B cell (primary cell): ENCODE measurements around the gene KIAA1614. TPM values are rescaled to one million over a fixed set of nuclear protein-coding genes. Genes with fewer than 3 reads are reported as not detected.

Experiments
- ATAC-seq: fragments of 200-7000 bp; cut with Tn5 transposase; one replicate; pipeline ENCODE4 v1.10.0; 2021; ENCODE audit warnings: low read depth, mild to moderate bottlenecking, moderate number of reproducible peaks, moderate library complexity
- CTCF ChIA-PET: fragments of 350-600 bp; sonication (Branson Sonifier 250); formaldehyde crosslinking; loops from one replicate; lab custom pipeline; 2021; ENCODE audit warnings: antibody characterized with exemption, inconsistent platforms; lab: Charles Lee
- POLR2A ChIA-PET: fragments of 350-600 bp; sonication (Branson Sonifier 250); formaldehyde crosslinking; loops from one replicate; lab custom pipeline; 2021; ENCODE audit warnings: antibody characterized with exemption; lab: Charles Lee
- DNase-seq: peaks from one replicate; pipeline ENCODE4 v3.0.0; 2013
- H2AFZ ChIP-seq: 2 replicates; pipeline ENCODE4 v1.6.1; 2012; ENCODE audit warnings: mild to moderate bottlenecking, low read depth, low read length; ENCODE audit not compliant: insufficient read depth, poor library complexity, severe bottlenecking
- H3K27ac ChIP-seq, 2 donors: 1 replicate in 1 of 2; 2 replicates in 1 of 2; pipeline ENCODE4 v1.5.1; 2012 to 2013; ENCODE audit warnings: low read length in 2 of 2, mild to moderate bottlenecking in 2 of 2, moderate library complexity in 1 of 2
- H3K27me3 ChIP-seq, 4 experiments: fragments of 200-600 bp in 1 of 4; sonication (generic) in 1 of 4; replicated peaks in 1 of 4; 1 replicate in 2 of 4; 2 replicates in 2 of 4; pipeline versions ENCODE4 v1.6.1 to v1.7.0; 2013 to 2016; ENCODE audit warnings: low read length in 3 of 4, mild to moderate bottlenecking in 2 of 4, mixed read lengths in 1 of 4, moderate library complexity in 1 of 4; ENCODE audit not compliant: insufficient read depth in 4 of 4, control insufficient read depth in 3 of 4; ENCODE audit errors: control extremely low read depth in 1 of 4
- H3K36me3 ChIP-seq, 2 experiments: replicated peaks in 1 of 2; 1 replicate in 1 of 2; 2 replicates in 1 of 2; pipeline versions ENCODE4 v1.6.1 to v1.7.1; 2013; ENCODE audit warnings: low read length in 1 of 2; ENCODE audit not compliant: insufficient read depth in 2 of 2, control insufficient read depth in 1 of 2; ENCODE audit errors: control extremely low read depth in 1 of 2, extremely low read depth in 1 of 2
- H3K4me1 ChIP-seq, 2 donors: fragments of 200-600 bp in 1 of 2; sonication (generic) in 1 of 2; 1 replicate in 1 of 2; 2 replicates in 1 of 2; pipeline versions ENCODE4 v1.5.1 to v1.6.1; 2013 to 2017; ENCODE audit warnings: low read length in 2 of 2; ENCODE audit not compliant: control insufficient read depth in 2 of 2, insufficient read depth in 2 of 2
- H3K4me2 ChIP-seq: replicated peaks from 2 replicates; pipeline ENCODE3; 2012; ENCODE audit warnings: mild to moderate bottlenecking, low read depth, low read length; ENCODE audit not compliant: poor library complexity, severe bottlenecking
- H3K4me3 ChIP-seq, 5 experiments: fragments of 200-600 bp in 1 of 5; sonication (generic) in 1 of 5; 1 replicate in 3 of 5; 2 replicates in 2 of 5; pipeline versions ENCODE4 v1.5.1 to v1.7.0; 2011 to 2016; ENCODE audit warnings: low read length in 4 of 5, mild to moderate bottlenecking in 4 of 5, low read depth in 2 of 5, control low read depth in 1 of 5, moderate library complexity in 1 of 5; ENCODE audit not compliant: insufficient read depth in 1 of 5; ENCODE audit errors: control extremely low read depth in 1 of 5, extremely low read depth in 1 of 5
- H3K79me2 ChIP-seq: fragments of 200-600 bp; sonication (generic); one replicate; pipeline ENCODE4 v1.6.0; 2016; ENCODE audit warnings: low read length; ENCODE audit not compliant: control insufficient read depth, insufficient read depth
- H3K9ac ChIP-seq: fragments of 200-600 bp; sonication (generic); 2 replicates; pipeline ENCODE4 v1.6.1; 2017; ENCODE audit warnings: mild to moderate bottlenecking, low read length, moderate library complexity
- H3K9me3 ChIP-seq, 3 donors: one replicate each; pipeline versions ENCODE4 v1.6.1 to v1.7.1; 2013; ENCODE audit warnings: low read length in 2 of 3; ENCODE audit not compliant: control insufficient read depth in 2 of 3, insufficient read depth in 1 of 3; ENCODE audit errors: control extremely low read depth in 1 of 3
- H4K20me1 ChIP-seq: 2 replicates; pipeline ENCODE4 v1.6.0; 2012; ENCODE audit warnings: mild to moderate bottlenecking, low read length; ENCODE audit not compliant: insufficient read depth, control insufficient read depth, poor library complexity, severe bottlenecking
- H3K27ac Mint-ChIP-seq: one replicate; pipeline ENCODE4 v1.8.0; 2021; ENCODE audit warnings: mixed read lengths
- H3K27me3 Mint-ChIP-seq: one replicate; pipeline ENCODE4 v1.8.0; 2021; ENCODE audit warnings: mixed read lengths
- H3K4me1 Mint-ChIP-seq: one replicate; pipeline ENCODE4 v1.8.0; 2021; ENCODE audit warnings: mixed read lengths
- H3K4me3 Mint-ChIP-seq: one replicate; pipeline ENCODE4 v1.8.0; 2021; ENCODE audit warnings: mixed read lengths
- H3K9me3 Mint-ChIP-seq: one replicate; pipeline ENCODE4 v1.8.0; 2022; ENCODE audit warnings: mixed read lengths; ENCODE audit not compliant: insufficient read depth
- EZH2 ChIP-seq: IDR thresholded peaks from 2 replicates; pipeline ENCODE4 v1.6.1; 2012; ENCODE audit warnings: borderline replicate concordance, low read depth, mild to moderate bottlenecking, moderate library complexity, low read length; ENCODE audit not compliant: insufficient read depth, poor library complexity, severe bottlenecking
- WGBS: methylation state at CpG from one replicate; pipeline ENCODE4 v1.1.5; 2013; ENCODE audit warnings: missing lambda C conversion rate; ENCODE audit not compliant: insufficient coverage; 5-methylcytosine and 5-hydroxymethylcytosine counted together
- intact Hi-C: fragments of 100-400 bp; cut with micrococcal nuclease; formaldehyde crosslinking; loops from one replicate; pipeline ENCODE4 v1.10.0; 2022
- polyA plus RNA-seq: library from polyadenylated mRNA; depleted of rRNA; stranded (reverse); fragments of >200 nt; gene quantifications from 2 replicates; pipeline ENCODE4 v1.2.3, GENCODE V29; 2012
- total RNA-seq, 2 donors: library from RNA; stranded (reverse); fragments of 120-200 nt in 1 of 2; gene quantifications; 1 replicate in 1 of 2; 2 replicates in 1 of 2; pipeline versions ENCODE4 v1.2.3 to v1.2.4, GENCODE V29; 2013 to 2022
- TF ChIP-seq, protein P1 (sequence below): fragments of 200-600 bp; IDR thresholded peaks from one replicate; pipeline ENCODE4 v1.8.0; 2022; ENCODE audit warnings: antibody characterized with exemption, mild to moderate bottlenecking

Gene KIAA1614
- total and polyA plus RNA-seq, 2 donors (not counting 1 experiment from before 2014, with no cell fraction given) = 0.03 to 0.22 TPM

DNA sequence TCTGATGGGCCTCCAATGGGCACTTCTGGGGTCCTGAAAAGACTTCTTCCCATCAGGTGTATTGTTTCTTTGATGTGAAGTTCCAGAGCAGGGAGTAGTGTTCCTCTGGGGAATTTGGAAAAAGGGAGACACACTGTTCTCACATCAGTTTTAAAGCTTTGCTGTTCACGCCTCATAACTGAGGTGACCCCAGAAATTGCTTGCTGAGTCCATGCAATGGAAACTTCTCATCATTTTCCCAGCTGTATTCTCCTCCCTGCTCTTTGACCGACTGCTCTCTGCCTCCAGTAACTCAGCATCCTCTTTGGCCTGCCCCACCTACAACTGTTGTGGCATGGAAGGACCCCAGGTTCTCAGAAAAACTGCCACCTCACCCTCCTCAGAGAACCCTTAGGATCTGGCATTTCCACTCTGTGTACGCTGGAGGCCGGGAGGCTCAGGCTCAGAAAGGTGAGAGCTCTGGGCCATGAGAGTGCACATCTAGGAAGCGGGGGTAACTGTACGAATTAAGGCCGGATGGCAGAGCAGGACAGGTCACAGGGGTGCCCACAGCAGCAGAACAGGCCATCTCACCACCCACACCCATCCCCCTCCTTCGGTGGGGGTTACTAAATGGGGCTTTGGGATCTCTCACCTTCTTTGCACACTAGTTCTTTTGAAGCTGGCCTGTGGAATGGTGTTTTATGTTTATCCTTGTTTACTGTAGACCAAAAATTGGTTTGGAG, 58.7 kb downstream of the KIAA1614 start:
- Histone ChIP-seq H3K4me3 (no peak overlapping the region), H3K9me3 (no peaks in the 10 kb centered on the region), H3K4me2 (no peak overlapping the region), H2AFZ (no peak overlapping the region), H3K79me2 (peaks cover 7% of the 10 kb centered on the region), H4K20me1 (peaks cover 6% of the 10 kb centered on the region), H3K27me3 (no peaks in the 10 kb centered on the region), H3K36me3 (peaks cover 17 to 48% of the 10 kb centered on the region in 2 experiments), H3K27ac (no peak overlapping the region), H3K4me1 (peaks cover 0 to 5% of the 10 kb centered on the region in 2 donors), H3K9ac (no peak overlapping the region)
- POLR2A ChIA-PET = no interaction called here
- WGBS = 100% methylated on average over 4 of the region's 8 CpGs
- H3K27me3 Mint-ChIP-seq = no peaks in the 10 kb centered on the region
- peaks cover 12% of the 10 kb centered on the region for H3K4me1 Mint-ChIP-seq
- CTCF ChIA-PET = no interaction called here
- H3K27ac Mint-ChIP-seq = no peak overlapping the region
- H3K4me3 Mint-ChIP-seq = no peak overlapping the region
- intact Hi-C loops = no loop called here
- ATAC-seq (no peak), DNase-seq (no peak)
- no peaks in the 10 kb centered on the region for H3K9me3 Mint-ChIP-seq
- no peak for TF ChIP-seq EZH2
- TF ChIP-seq, protein P1, sequence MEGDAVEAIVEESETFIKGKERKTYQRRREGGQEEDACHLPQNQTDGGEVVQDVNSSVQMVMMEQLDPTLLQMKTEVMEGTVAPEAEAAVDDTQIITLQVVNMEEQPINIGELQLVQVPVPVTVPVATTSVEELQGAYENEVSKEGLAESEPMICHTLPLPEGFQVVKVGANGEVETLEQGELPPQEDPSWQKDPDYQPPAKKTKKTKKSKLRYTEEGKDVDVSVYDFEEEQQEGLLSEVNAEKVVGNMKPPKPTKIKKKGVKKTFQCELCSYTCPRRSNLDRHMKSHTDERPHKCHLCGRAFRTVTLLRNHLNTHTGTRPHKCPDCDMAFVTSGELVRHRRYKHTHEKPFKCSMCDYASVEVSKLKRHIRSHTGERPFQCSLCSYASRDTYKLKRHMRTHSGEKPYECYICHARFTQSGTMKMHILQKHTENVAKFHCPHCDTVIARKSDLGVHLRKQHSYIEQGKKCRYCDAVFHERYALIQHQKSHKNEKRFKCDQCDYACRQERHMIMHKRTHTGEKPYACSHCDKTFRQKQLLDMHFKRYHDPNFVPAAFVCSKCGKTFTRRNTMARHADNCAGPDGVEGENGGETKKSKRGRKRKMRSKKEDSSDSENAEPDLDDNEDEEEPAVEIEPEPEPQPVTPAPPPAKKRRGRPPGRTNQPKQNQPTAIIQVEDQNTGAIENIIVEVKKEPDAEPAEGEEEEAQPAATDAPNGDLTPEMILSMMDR = no peak

DNA sequence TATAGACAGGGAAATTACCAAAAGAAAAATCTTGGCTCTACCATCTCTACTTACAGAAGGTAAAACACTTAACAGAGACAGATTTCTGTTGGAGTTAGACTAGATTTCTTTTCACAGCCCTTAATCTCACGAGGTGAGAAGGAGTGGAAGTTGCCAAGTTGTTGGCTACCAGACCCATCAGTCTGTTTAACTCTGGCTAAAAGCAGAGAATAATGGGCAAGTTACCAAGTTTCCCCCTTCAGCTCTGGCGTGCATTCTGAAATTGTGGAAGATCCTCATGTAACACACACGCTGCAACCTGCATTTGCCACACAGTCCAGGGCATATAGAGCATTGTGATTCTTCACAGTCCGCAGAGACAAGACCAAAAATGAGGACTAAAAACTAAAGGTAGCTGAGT, 60.7 kb downstream of the KIAA1614 start:
- TF ChIP-seq EZH2 = no peak
- TF ChIP-seq, protein P1 = no peak
- intact Hi-C loops = no loop called here

More for the DNA sequence above, 60.7 kb downstream of the KIAA1614 start:
- no peak for ATAC-seq
- peaks cover 0 to 5% of the 10 kb centered on the region in 2 donors for H3K4me1 ChIP-seq
- 100% methylated on average over 3 of the region's 4 CpGs for WGBS
- no peak overlapping the region for H3K4me3 ChIP-seq
- H3K9me3 Mint-ChIP-seq = no peaks in the 10 kb centered on the region
- H3K4me2 ChIP-seq = no peak overlapping the region
- no peak overlapping the region for H2AFZ ChIP-seq
- no peaks in the 10 kb centered on the region for H3K9me3 ChIP-seq
- ChIA-PET POLR2A (no interaction called here), CTCF (no interaction called here)
- H4K20me1 ChIP-seq = peaks cover 10% of the 10 kb centered on the region
- no peak for DNase-seq
- no peak overlapping the region for H3K4me3 Mint-ChIP-seq
- H3K4me1 Mint-ChIP-seq = peaks cover 12% of the 10 kb centered on the region
- no peaks in the 10 kb centered on the region for H3K27me3 ChIP-seq
- H3K36me3 ChIP-seq = peaks cover 18 to 62% of the 10 kb centered on the region in 2 experiments
- H3K79me2 ChIP-seq = peaks cover 4% of the 10 kb centered on the region
- no peak overlapping the region for H3K9ac ChIP-seq
- H3K27ac ChIP-seq = no peak overlapping the region
- no peak overlapping the region for H3K27ac Mint-ChIP-seq
- no peaks in the 10 kb centered on the region for H3K27me3 Mint-ChIP-seq
